Fibroblast of lung (primary cell): ENCODE data around the gene TTF2.

Experiments used
- CTCF ChIP-seq, 2 donors: IDR thresholded peaks in 1 of 2; conservative IDR thresholded peaks in 1 of 2; 1 replicate in 1 of 2; 2 replicates in 1 of 2; pipeline ENCODE4 v1.5.1; 2011 to 2012; ENCODE audit warnings: low read length in 2 of 2, control low read depth in 1 of 2, inconsistent platforms in 1 of 2, low read depth in 1 of 2, mild to moderate bottlenecking in 1 of 2
- EZH2 ChIP-seq: IDR thresholded peaks from 2 replicates; pipeline ENCODE4 v1.5.1; 2012; ENCODE audit warnings: low read length, control low read depth, mild to moderate bottlenecking; ENCODE audit errors: missing control alignments

GRCh38 chr1:117029685-117030084, 30.4 kb upstream of the TTF2 start:
- no peak for TF ChIP-seq CTCF (conservative IDR thresholded peaks at IDR 0.05 in 1 of 2, IDR thresholded peaks at IDR 0.05 in 1 of 2; ENCODE audit: low read depth in 1 of 2, low read length in 2 of 2)
- no peak for TF ChIP-seq EZH2
